BLaER1 (cell line): Measurements from ENCODE around the gene IQGAP3.

Source experiments
- H3K27ac ChIP-seq: shearing (Covaris generic); formaldehyde crosslinking; 2 replicates; pipeline ENCODE4 v1.8.1; 2022
- H3K27me3 ChIP-seq: shearing (Covaris generic); formaldehyde crosslinking; 2 replicates; pipeline ENCODE4 v1.8.1; 2022
- H3K36me3 ChIP-seq: shearing (Covaris generic); formaldehyde crosslinking; 2 replicates; pipeline ENCODE4 v1.8.1; 2022
- H3K4me1 ChIP-seq: shearing (Covaris generic); formaldehyde crosslinking; 2 replicates; pipeline ENCODE4 v1.8.1; 2022
- H3K4me2 ChIP-seq: shearing (Covaris generic); formaldehyde crosslinking; 2 replicates; pipeline ENCODE4 v1.8.1; 2022
- H3K4me3 ChIP-seq: shearing (Covaris generic); formaldehyde crosslinking; 2 replicates; pipeline ENCODE4 v1.8.1; 2022
- H3K9ac ChIP-seq: shearing (Covaris generic); formaldehyde crosslinking; 2 replicates; pipeline ENCODE4 v1.8.1; 2022
- H3K9me3 ChIP-seq: shearing (Covaris generic); formaldehyde crosslinking; 2 replicates; pipeline ENCODE4 v1.8.1; 2022
- H4K20me1 ChIP-seq: shearing (Covaris generic); formaldehyde crosslinking; 2 replicates; pipeline ENCODE4 v1.8.1; 2022
- Cebpa-rat ChIP-seq: shearing (Covaris generic); IDR thresholded peaks from 2 replicates; pipeline ENCODE4 v1.8.1; 2022

Gene IQGAP3

GRCh38 chr1:156489166-156489934 lies 83.0 kb downstream of the IQGAP3 start:
- Histone ChIP-seq H3K9ac (peak overlapping the region; percentile 100), H3K27ac (peak overlapping the region; percentile 100), H4K20me1 (peaks cover 56% of the 10 kb centered on the region), H3K36me3 (peaks cover 48% of the 10 kb centered on the region), H3K4me2 (peak overlapping the region; percentile 98), H3K4me3 (peak overlapping the region; percentile 100), H3K4me1 (peaks cover 96% of the 10 kb centered on the region), H3K9me3 (no peaks in the 10 kb centered on the region), H3K27me3 (no peaks in the 10 kb centered on the region)
- no peak for TF ChIP-seq Cebpa-rat

- Histone ChIP-seq H3K9me3 (no peaks in the 10 kb centered on the region), H4K20me1 (peaks cover 63% of the 10 kb centered on the region), H3K36me3 (peaks cover 55% of the 10 kb centered on the region), H3K27me3 (no peaks in the 10 kb centered on the region), H3K4me1 (peaks cover 96% of the 10 kb centered on the region), H3K9ac (peak overlapping the region; percentile 100), H3K27ac (peak overlapping the region; percentile 100), H3K4me2 (peak overlapping the region; percentile 98), H3K4me3 (peak overlapping the region; percentile 100)
- no peak for TF ChIP-seq Cebpa-rat
Measured at GRCh38 chr1:156488566-156489165, 83.7 kb downstream of the IQGAP3 start.

- Histone ChIP-seq H3K4me1 (peaks cover 96% of the 10 kb centered on the region), H3K27ac (peak overlapping the region; percentile 100), H3K36me3 (peaks cover 63% of the 10 kb centered on the region), H3K27me3 (no peaks in the 10 kb centered on the region), H3K9me3 (no peaks in the 10 kb centered on the region), H3K4me2 (peak overlapping the region; percentile 98), H3K9ac (peak overlapping the region; percentile 100), H4K20me1 (peaks cover 71% of the 10 kb centered on the region), H3K4me3 (peak overlapping the region; percentile 100; the same call in 1 of the 2 replicates)
- no peak for TF ChIP-seq Cebpa-rat
Measured at GRCh38 chr1:156487862-156488261, 84.5 kb downstream of the IQGAP3 start.

- peaks cover 99% of the 10 kb centered on the region for H3K4me1 ChIP-seq
- H3K4me2 ChIP-seq, result peak overlapping the region; percentile 98
- peaks cover 83% of the 10 kb centered on the region for H4K20me1 ChIP-seq
- no peak for TF ChIP-seq Cebpa-rat
- H3K36me3 ChIP-seq, result peaks cover 75% of the 10 kb centered on the region
- no peaks in the 10 kb centered on the region for H3K27me3 ChIP-seq
- peak overlapping the region; percentile 100; the same call in 1 of the 2 replicates for H3K9ac ChIP-seq
- H3K27ac ChIP-seq, result peak overlapping the region; percentile 100
- no peak overlapping the region for H3K4me3 ChIP-seq
- H3K9me3 ChIP-seq, result no peaks in the 10 kb centered on the region
Measured at GRCh38 chr1:156486421-156487344, 85.7 kb downstream of the IQGAP3 start.

GRCh38 chr1:156485984-156486383 lies 86.4 kb downstream of the IQGAP3 start:
- Histone ChIP-seq H3K4me1 (peaks cover 99% of the 10 kb centered on the region), H3K27me3 (no peaks in the 10 kb centered on the region), H3K27ac (peak overlapping the region; percentile 33; the same call in 1 of the 2 replicates), H3K9ac (no peak overlapping the region), H3K4me2 (peak overlapping the region; percentile 98; the same call in 1 of the 2 replicates), H3K4me3 (no peak overlapping the region), H3K36me3 (peaks cover 82% of the 10 kb centered on the region), H4K20me1 (peaks cover 90% of the 10 kb centered on the region), H3K9me3 (no peaks in the 10 kb centered on the region)
- TF ChIP-seq Cebpa-rat, result no peak

- no peaks in the 10 kb centered on the region for H3K9me3 ChIP-seq
- H3K27ac ChIP-seq, result peak overlapping the region; percentile 58
- TF ChIP-seq Cebpa-rat, result no peak
Measured at GRCh38 chr1:156484480-156485058, 87.8 kb downstream of the IQGAP3 start.

GRCh38 chr1:156483397-156483796 lies 89.0 kb downstream of the IQGAP3 start:
- no peaks in the 10 kb centered on the region for H3K9me3 ChIP-seq
- peaks cover 100% of the 10 kb centered on the region for H4K20me1 ChIP-seq
- peak overlapping the region; percentile 51 for H3K9ac ChIP-seq
- H3K4me1 ChIP-seq, result peaks cover 98% of the 10 kb centered on the region
- no peak overlapping the region for H3K4me3 ChIP-seq
- H3K27ac ChIP-seq, result peak overlapping the region; percentile 58
- H3K36me3 ChIP-seq, result peaks cover 100% of the 10 kb centered on the region
- no peaks in the 10 kb centered on the region for H3K27me3 ChIP-seq
- peak overlapping the region; percentile 63; the same call in 1 of the 2 replicates for H3K4me2 ChIP-seq
- no peak for TF ChIP-seq Cebpa-rat

More at GRCh38 chr1:156484480-156485058, 87.8 kb downstream of the IQGAP3 start:
- Histone ChIP-seq H4K20me1 (peaks cover 100% of the 10 kb centered on the region), H3K36me3 (peaks cover 96% of the 10 kb centered on the region), H3K27me3 (no peaks in the 10 kb centered on the region), H3K4me3 (no peak overlapping the region), H3K4me2 (peak overlapping the region; percentile 98), H3K9ac (peak overlapping the region; percentile 51; the same call in 1 of the 2 replicates), H3K4me1 (peaks cover 100% of the 10 kb centered on the region)

GRCh38 chr1:156482276-156482675 lies 90.1 kb downstream of the IQGAP3 start:
- H3K9me3 ChIP-seq, result no peaks in the 10 kb centered on the region
- H3K27ac ChIP-seq, result peak overlapping the region; percentile 49; the same call in 1 of the 2 replicates
- H3K4me2 ChIP-seq, result peak overlapping the region; percentile 63
- H3K36me3 ChIP-seq, result peaks cover 100% of the 10 kb centered on the region
- TF ChIP-seq Cebpa-rat, result no peak
- no peak overlapping the region for H3K4me3 ChIP-seq
- peaks cover 100% of the 10 kb centered on the region for H4K20me1 ChIP-seq
- H3K9ac ChIP-seq, result peak overlapping the region; percentile 51
- peaks cover 98% of the 10 kb centered on the region for H3K4me1 ChIP-seq
- H3K27me3 ChIP-seq, result no peaks in the 10 kb centered on the region

- Histone ChIP-seq H3K4me2 (peak overlapping the region; percentile 63), H3K27me3 (no peaks in the 10 kb centered on the region), H3K27ac (peak overlapping the region; percentile 49), H3K36me3 (peaks cover 100% of the 10 kb centered on the region), H3K4me3 (no peak overlapping the region), H3K9ac (peak overlapping the region; percentile 51), H3K4me1 (peaks cover 97% of the 10 kb centered on the region), H4K20me1 (peaks cover 100% of the 10 kb centered on the region), H3K9me3 (no peaks in the 10 kb centered on the region)
- TF ChIP-seq Cebpa-rat, result no peak
Measured at GRCh38 chr1:156481527-156481926, 90.8 kb downstream of the IQGAP3 start.
